HG02938 (cell line): ENCODE data around the gene NPIPB2.

Experiments used
- ATAC-seq: cut with Tn5 transposase; IDR thresholded peaks from one replicate; pipeline ENCODE4 v1.9.1; 2021; ENCODE audit warnings: mild to moderate bottlenecking, moderate library complexity; ENCODE audit not compliant: unreplicated experiment

NPIPB2 gene

DNA sequence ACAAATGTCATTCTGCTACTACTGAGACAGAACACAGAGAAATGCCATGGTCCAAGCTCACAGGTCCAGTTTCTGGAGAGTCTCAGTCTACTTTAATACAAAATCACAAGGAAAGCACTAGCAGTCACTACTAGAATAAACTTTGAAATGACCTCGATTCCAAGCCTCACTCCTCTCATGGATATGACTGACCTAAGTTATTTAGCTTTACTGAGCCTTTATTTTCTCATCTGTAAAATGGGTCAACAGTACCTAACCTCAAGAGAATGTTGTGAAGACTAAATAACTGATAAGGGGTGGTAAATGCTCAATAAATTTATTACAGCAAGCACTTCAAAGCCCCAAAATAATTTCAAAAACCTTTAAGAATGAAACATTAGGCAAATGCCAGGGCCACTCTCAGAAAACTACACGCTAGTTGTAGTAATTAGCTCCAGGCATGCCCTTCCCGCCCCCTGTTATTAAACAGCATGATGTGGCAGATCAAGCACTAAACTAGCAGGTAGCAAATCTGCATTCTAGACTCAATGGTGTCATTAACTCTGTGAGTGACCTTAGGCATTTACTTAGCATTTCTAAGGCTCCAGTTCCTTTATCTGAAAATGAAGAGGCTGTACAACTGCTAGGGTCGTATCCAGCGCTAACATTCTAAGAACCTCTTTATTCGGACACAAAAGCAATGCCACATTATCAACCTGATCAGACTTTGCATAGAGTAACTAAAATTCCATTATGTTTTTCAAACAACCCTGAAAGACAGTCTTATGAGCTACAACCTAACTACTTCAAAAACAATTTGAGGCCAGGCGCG is 34.5 kb downstream of the NPIPB2 start:
- no peak for ATAC-seq

DNA sequence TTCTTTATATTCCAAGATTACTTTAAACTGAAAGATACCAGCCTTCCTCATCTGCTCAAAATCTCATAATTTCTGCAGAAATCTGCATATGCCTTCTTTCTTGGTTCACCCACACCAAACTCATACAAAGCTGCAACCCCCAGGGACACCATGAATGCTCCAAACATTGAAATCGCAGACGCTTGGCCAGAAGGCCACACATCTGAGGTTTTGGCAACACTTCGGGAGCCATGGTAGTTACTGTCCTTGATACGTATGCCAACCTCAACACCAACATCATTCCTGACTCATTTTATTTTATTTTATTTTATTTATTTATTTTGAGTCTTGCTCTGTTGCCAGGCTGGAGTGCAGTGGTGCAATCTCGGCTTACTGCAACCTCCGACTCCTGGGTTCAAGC is 37.9 kb downstream of the NPIPB2 start:
- no peak for ATAC-seq

DNA sequence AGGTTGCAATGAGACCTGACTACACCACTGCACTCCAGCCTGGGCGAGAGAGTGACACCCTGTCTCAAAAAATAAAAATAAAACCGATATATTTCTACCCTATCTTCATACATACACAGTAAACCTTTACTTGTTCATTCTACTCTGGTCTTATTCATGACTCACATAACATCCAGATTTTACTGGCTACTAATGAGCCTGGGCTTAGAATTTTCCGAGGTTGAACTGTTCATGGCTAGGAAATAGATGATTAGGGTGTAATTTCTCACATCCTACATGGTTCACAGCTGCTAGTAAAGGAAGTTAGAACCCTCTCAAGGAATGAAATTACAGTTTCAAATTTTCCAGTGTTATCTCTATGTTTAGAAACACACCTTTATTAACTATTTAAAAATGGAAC is 40.8 kb downstream of the NPIPB2 start:
- no peak for ATAC-seq

DNA sequence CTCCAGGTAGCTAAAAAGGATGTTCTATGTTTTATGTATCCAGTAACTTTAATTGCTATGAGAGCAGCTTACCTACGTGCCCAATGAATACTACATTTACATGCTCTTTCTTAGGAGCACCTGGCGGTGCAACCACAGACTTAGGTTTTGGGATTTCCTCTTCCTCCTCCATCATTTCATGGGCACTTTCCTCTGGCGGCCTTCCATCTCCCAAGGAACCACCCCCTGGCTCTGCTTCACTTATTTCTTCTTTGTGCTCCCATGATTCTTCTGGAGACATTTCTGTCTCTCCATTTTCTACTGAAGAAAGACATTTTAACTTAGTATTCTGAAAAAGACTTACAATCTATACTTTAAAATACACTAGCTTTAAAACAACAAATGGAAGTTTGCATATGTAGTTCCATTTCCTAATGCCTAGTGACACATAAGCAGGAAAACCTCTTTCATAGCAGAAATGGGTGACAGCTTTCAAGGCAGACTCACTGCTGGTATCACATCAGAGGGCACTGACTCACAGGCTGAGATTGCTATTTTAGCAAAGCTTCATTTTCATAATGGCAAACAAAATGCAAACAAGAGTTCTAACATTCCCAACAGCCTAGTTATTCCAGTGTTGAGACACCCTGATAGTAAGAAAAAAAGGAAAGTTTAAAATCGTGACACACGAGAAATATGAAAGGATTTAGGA is 45.2 kb downstream of the NPIPB2 start:
- no peak for ATAC-seq

DNA sequence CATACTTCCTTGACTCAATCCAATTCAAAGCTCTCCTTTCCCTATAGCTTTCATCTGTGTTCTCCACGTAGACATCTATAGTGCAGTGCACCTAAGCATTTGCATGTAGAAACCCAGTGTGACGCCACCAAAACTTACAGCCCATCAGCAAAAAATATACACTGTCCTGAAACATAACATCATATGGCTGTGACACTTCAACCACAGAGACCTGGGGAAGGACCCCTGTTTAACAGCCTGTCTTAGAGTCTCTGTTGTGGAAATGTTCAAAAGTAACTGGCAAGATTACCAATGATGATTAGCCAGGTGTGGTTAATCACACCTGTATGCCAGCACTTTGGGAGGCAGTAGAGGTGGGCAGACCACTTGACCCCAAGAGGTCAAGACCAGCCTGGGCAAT is 48.3 kb downstream of the NPIPB2 start:
- no peak for ATAC-seq

DNA sequence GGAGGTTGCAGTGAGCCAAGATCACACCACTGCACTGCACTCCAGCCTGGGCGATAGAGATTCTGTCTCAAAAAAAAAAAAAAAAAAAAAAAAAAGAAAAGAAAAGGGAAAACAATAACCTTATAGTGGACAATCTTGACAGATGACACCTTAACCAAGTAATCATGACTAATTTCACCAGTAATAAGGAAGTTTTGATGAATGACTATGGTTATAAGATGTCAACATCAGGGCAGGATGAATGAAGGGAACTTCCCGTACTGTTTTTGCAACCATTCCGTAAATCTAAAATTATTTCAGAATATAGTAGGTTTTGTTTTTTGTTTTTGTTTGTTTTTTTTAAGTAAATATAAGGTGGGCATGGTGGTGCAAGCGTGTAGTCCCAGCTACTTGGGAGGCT is 49.1 kb downstream of the NPIPB2 start:
- ATAC-seq = no peak

DNA sequence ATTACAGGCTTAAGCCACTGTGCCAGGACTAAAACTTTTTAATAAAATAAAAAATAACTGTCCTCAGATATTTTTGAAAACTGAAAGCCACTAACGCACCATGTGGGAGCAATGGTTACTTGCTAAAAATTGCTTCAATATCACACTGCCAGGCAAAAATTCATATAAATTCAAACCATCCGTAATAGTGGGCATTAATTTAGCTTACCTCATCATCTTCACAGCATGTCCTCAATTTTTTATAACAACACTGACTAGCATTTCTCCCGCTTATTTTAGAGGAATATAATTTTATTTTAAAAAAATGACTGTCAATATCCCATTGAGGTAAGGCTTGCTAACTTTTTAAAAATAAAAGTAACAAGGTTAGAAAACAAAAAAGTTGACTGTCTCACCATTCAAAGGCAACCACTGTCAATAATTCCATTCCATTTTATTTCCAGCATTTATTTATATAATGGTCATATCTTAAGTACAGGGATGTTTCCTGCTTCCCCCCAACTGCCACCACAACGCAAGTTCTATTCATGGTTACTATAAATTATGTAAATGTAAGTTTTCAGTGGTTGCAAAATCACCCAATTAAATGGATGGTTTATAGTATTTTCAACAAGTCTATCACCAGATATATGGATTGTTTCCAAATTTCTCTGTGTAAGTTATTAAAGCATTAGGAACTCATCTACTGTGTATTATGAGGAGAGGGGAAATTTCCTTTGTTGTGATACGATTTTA is 51.4 kb downstream of the NPIPB2 start:
- ATAC-seq = no peak

DNA sequence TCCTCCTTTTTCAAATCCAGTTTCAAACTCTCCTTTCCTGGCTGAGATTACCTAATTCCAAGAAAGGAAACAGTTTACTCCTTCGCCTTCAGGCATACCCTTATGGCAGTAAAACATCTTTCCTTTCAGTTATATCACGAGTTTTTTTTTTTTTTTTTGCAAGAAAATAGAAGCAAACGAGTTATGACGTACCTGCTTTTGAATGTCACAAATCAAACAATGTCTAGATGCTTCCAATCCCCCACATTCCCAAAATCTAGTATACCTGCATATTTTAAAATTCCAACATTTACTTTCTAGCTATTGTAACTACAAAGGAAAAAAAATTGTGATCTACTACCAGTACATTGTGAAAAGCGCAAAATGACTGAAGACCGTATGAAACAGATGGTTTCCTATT is 55.0 kb downstream of the NPIPB2 start:
- ATAC-seq = no peak

DNA sequence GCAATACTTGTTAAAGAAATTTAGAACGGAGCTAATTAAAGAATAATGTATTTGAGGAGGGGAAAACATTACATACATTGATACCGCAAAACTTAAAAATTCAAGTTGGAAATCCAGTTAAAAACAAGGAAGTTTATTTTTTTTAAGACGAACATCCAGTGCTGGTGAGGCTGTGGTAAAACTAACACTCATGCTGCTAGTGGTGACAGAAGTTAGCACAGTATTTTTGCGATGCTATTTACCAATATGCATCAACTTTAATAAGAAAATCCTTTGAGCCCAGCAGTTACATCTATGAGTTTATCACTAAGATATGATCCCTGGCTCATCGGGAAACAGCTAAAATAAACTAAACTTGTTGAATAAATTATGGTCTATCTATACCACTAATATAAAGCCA is 57.8 kb downstream of the NPIPB2 start:
- no peak for ATAC-seq

DNA sequence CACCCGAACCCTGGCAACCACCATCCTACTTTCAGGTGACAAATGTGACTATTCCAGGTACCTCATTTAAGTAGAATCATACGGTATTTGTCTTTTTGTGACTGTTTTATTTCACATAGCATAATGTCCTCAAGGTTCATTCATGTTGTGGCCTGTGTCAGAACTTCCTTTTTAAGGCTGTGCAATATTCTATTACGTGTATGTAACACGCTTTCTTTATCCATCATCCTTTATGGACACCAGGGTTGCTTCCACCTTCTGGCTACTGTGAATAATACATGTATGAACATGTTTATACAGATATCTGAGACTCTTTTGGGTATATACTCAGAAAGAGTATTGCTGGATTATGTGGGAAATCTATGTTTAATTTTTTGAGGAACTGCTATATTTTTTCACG is 61.8 kb downstream of the NPIPB2 start:
- no peak for ATAC-seq

DNA sequence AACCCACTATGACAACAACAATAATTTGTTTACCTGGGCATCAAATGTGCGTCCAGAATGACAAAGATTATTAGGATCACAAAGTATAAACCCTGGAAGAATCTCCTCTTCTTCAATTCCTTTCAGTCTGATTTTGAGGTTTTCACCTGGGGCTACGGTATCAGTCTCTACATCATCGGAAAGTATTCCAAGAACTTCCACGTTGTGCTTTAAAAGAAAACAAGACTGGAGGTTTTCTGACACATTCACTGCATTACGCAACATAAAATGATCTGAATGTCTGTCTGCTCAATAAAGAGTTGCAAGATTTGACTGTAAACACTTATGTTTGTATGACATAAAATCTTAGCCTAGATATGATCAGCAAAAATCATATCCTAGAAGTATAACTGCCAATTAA is 64.5 kb downstream of the NPIPB2 start:
- ATAC-seq = no peak
